Measurements from ENCODE around the gene SLC8A2. TPM values are rescaled to one million over a fixed set of nuclear protein-coding genes. Genes with fewer than 3 reads are reported as not detected.
"Not testable (repeated sequence)": the region's sequence is repeated elsewhere in the genome, so short reads cannot be mapped to it uniquely, and the experiment has no call there.

Gene SLC8A2
- polyA plus RNA-seq, 1 donor (not counting 4 experiments of a cell fraction or from before 2014, with no cell fraction given): 0.17 TPM

DNA sequence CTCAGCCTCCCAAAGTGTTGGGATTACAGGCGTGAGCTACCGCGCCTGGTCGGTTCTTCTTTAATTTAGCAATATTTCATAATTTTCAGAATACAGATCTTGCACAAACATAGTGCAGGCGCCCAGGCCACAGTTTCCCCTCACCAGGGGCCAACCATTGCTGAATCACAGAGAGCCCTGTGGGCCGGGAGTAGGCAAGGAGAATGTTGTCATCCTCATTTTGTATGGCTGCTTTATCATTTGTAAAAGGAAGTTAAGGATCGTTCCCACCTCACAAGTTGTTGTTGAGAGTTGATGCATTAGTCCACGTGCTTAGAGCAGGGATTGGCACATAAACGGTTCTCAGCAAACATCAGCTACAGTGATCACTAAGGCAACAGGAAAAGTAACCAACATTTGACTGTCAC, 82.5 kb downstream of the SLC8A2 start:
- FAIRE-seq (no peak), DNase-seq (ENCODE audit: low read depth, low spot score) (no peak)
- Histone ChIP-seq H3K9me3 (ENCODE audit: control insufficient read depth, low read depth, low read length) (no peaks in the 10 kb centered on the region), H3K9ac (ENCODE audit: control insufficient read depth, extremely low read depth, insufficient read depth, low read length) (no peak overlapping the region), H3K9me1 (ENCODE audit: control insufficient read depth, extremely low read depth, insufficient read depth, low read length) (no peaks in the 10 kb centered on the region), H3K4me3 (ENCODE audit: control insufficient read depth in 2 of 3, extremely low read depth in 1 of 3, insufficient read depth in 2 of 3, low read depth in 1 of 3, low read length in 3 of 3) (no peak overlapping the region), H3K36me3 (ENCODE audit: control insufficient read depth in 2 of 2, extremely low read depth in 1 of 2, insufficient read depth in 2 of 2, low read length in 2 of 2) (no peaks in the 10 kb centered on the region), H3K79me2 (ENCODE audit: control insufficient read depth, insufficient read depth, low read length) (no peaks in the 10 kb centered on the region), H3K4me1 (ENCODE audit: control insufficient read depth, extremely low read depth, insufficient read depth, low read length) (no peaks in the 10 kb centered on the region), H3K27ac (ENCODE audit: control insufficient read depth, insufficient read depth, low read length) (no peak overlapping the region), H4K20me1 (ENCODE audit: control insufficient read depth, extremely low read depth, insufficient read depth, low read length) (no peaks in the 10 kb centered on the region), H3K27me3 (ENCODE audit: control insufficient read depth, extremely low read depth, insufficient read depth, low read length) (no peaks in the 10 kb centered on the region), H2AFZ (ENCODE audit: control insufficient read depth, low read length) (no peak overlapping the region), H3K4me2 (ENCODE audit: control insufficient read depth, extremely low read depth, insufficient read depth, low read depth, low read length) (no peak overlapping the region)
- dilution Hi-C loops (cut with MboI; ENCODE audit: extremely low pct_ligation_motif_present, low sequenced_read_pairs): no loop called here
- TF ChIP-seq CTCF (optimal IDR thresholded peaks at IDR 0.05 in 1 of 3, IDR thresholded peaks at IDR 0.05 in 1 of 3, conservative IDR thresholded peaks at IDR 0.05 in 1 of 3; ENCODE audit: extremely low read depth in 1 of 3, insufficient read depth in 2 of 3, low read length in 3 of 3): no peak
- TF ChIP-seq EZH2 (IDR thresholded peaks at IDR 0.05; ENCODE audit: low read length): no peak

DNA sequence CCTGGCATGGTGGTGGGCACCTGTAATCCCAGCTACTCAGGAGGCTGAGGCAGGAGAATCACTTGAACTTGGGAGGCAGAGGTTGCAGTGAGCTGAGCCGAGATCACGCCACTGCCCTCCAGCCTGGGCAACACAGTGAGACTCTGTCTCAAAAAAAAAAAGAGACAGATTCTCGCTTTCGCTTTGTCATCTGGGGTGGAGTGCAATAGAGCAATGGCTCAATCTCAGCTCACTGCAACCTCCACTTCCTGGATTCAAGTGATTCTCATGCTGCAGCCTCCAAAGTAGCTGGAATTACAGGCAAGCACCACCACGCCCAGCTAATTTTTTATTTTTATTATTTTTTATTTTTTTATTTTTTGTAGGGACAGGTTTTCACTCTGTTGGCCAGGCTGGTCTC, 83.0 kb downstream of the SLC8A2 start:
- H3K9me1 ChIP-seq (ENCODE audit: control insufficient read depth, extremely low read depth, insufficient read depth, low read length): not testable (repeated sequence)

GRCh38 chr19:47387623-47388022, 84.1 kb downstream of the SLC8A2 start:
- H3K36me3 ChIP-seq (ENCODE audit: control insufficient read depth in 2 of 2, extremely low read depth in 1 of 2, insufficient read depth in 2 of 2, low read length in 2 of 2); H3K9me1 ChIP-seq (ENCODE audit: control insufficient read depth, extremely low read depth, insufficient read depth, low read length); H3K27ac ChIP-seq (ENCODE audit: control insufficient read depth, insufficient read depth, low read length); H3K4me2 ChIP-seq (ENCODE audit: control insufficient read depth, extremely low read depth, insufficient read depth, low read depth, low read length); H3K27me3 ChIP-seq (ENCODE audit: control insufficient read depth, extremely low read depth, insufficient read depth, low read length); H3K4me1 ChIP-seq (ENCODE audit: control insufficient read depth, extremely low read depth, insufficient read depth, low read length); H2AFZ ChIP-seq (ENCODE audit: control insufficient read depth, low read length); DNase-seq (ENCODE audit: low read depth, low spot score); H3K4me3 ChIP-seq (ENCODE audit: control insufficient read depth in 2 of 3, extremely low read depth in 1 of 3, insufficient read depth in 2 of 3, low read depth in 1 of 3, low read length in 3 of 3); FAIRE-seq; H3K9ac ChIP-seq (ENCODE audit: control insufficient read depth, extremely low read depth, insufficient read depth, low read length); H3K9me3 ChIP-seq (ENCODE audit: control insufficient read depth, low read depth, low read length); dilution Hi-C loops (cut with MboI; ENCODE audit: extremely low pct_ligation_motif_present, low sequenced_read_pairs); H4K20me1 ChIP-seq (ENCODE audit: control insufficient read depth, extremely low read depth, insufficient read depth, low read length); H3K79me2 ChIP-seq (ENCODE audit: control insufficient read depth, insufficient read depth, low read length): not testable (repeated sequence)

More for the DNA sequence above, 83.0 kb downstream of the SLC8A2 start:
- H3K9ac ChIP-seq (ENCODE audit: control insufficient read depth, extremely low read depth, insufficient read depth, low read length); H3K9me3 ChIP-seq (ENCODE audit: control insufficient read depth, low read depth, low read length); DNase-seq (ENCODE audit: low read depth, low spot score); H3K27ac ChIP-seq (ENCODE audit: control insufficient read depth, insufficient read depth, low read length); dilution Hi-C loops (cut with MboI; ENCODE audit: extremely low pct_ligation_motif_present, low sequenced_read_pairs); H3K36me3 ChIP-seq (ENCODE audit: control insufficient read depth in 2 of 2, extremely low read depth in 1 of 2, insufficient read depth in 2 of 2, low read length in 2 of 2); H3K27me3 ChIP-seq (ENCODE audit: control insufficient read depth, extremely low read depth, insufficient read depth, low read length); FAIRE-seq; H2AFZ ChIP-seq (ENCODE audit: control insufficient read depth, low read length); H3K4me1 ChIP-seq (ENCODE audit: control insufficient read depth, extremely low read depth, insufficient read depth, low read length); H3K4me3 ChIP-seq (ENCODE audit: control insufficient read depth in 2 of 3, extremely low read depth in 1 of 3, insufficient read depth in 2 of 3, low read depth in 1 of 3, low read length in 3 of 3); H3K4me2 ChIP-seq (ENCODE audit: control insufficient read depth, extremely low read depth, insufficient read depth, low read depth, low read length); H3K79me2 ChIP-seq (ENCODE audit: control insufficient read depth, insufficient read depth, low read length); H4K20me1 ChIP-seq (ENCODE audit: control insufficient read depth, extremely low read depth, insufficient read depth, low read length): not testable (repeated sequence)

DNA sequence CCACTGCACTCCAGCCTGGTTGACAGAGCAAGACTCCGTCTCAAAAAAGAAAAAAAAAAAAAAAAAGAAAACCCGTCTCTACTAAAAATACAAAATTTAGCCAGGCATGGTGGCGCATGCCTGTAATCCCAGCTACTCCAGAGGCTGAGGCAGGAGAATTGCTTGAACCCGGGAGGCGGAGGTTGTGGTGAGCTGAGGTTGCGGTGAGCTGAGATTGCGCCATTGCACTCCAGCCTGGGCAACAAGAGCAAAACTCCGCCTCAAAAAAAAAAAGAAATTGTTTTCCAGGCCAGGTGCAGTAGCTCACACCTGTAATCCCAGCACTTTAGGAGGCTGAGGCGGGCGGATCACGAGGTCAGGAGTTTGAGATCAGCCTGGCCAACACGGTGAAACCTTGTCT, 85.1 kb downstream of the SLC8A2 start:
- FAIRE-seq; dilution Hi-C loops (cut with MboI; ENCODE audit: extremely low pct_ligation_motif_present, low sequenced_read_pairs): not testable (repeated sequence)

More for the DNA sequence above, 85.1 kb downstream of the SLC8A2 start:
- H3K4me2 ChIP-seq (ENCODE audit: control insufficient read depth, extremely low read depth, insufficient read depth, low read depth, low read length); H3K9me1 ChIP-seq (ENCODE audit: control insufficient read depth, extremely low read depth, insufficient read depth, low read length); DNase-seq (ENCODE audit: low read depth, low spot score); H2AFZ ChIP-seq (ENCODE audit: control insufficient read depth, low read length); H3K9me3 ChIP-seq (ENCODE audit: control insufficient read depth, low read depth, low read length); H3K4me1 ChIP-seq (ENCODE audit: control insufficient read depth, extremely low read depth, insufficient read depth, low read length); H3K9ac ChIP-seq (ENCODE audit: control insufficient read depth, extremely low read depth, insufficient read depth, low read length); H3K27ac ChIP-seq (ENCODE audit: control insufficient read depth, insufficient read depth, low read length); H3K27me3 ChIP-seq (ENCODE audit: control insufficient read depth, extremely low read depth, insufficient read depth, low read length); H3K4me3 ChIP-seq (ENCODE audit: control insufficient read depth in 2 of 3, extremely low read depth in 1 of 3, insufficient read depth in 2 of 3, low read depth in 1 of 3, low read length in 3 of 3); H3K79me2 ChIP-seq (ENCODE audit: control insufficient read depth, insufficient read depth, low read length); H4K20me1 ChIP-seq (ENCODE audit: control insufficient read depth, extremely low read depth, insufficient read depth, low read length); H3K36me3 ChIP-seq (ENCODE audit: control insufficient read depth in 2 of 2, extremely low read depth in 1 of 2, insufficient read depth in 2 of 2, low read length in 2 of 2): not testable (repeated sequence)
